HUES48 (cell line): ENCODE data around the gene AAGAB.
"Not testable (repeated sequence)": the region's sequence is repeated elsewhere in the genome, so short reads cannot be mapped to it uniquely, and the experiment has no call there.

ENCODE experiments used
- H3K27ac ChIP-seq: one replicate; pipeline ENCODE4 v1.7.0; 2013; ENCODE audit warnings: low read depth, low read length, inconsistent platforms
- H3K27me3 ChIP-seq: 2 replicates; pipeline ENCODE4 v1.6.1; 2013; ENCODE audit warnings: mild to moderate bottlenecking, low read length; ENCODE audit not compliant: control insufficient read depth, insufficient read depth
- H3K36me3 ChIP-seq: 2 replicates; pipeline ENCODE4 v1.6.1; 2013; ENCODE audit warnings: low read length; ENCODE audit not compliant: control insufficient read depth, insufficient read depth
- H3K4me1 ChIP-seq: 2 replicates; pipeline ENCODE4 v1.6.1; 2013; ENCODE audit warnings: mild to moderate bottlenecking, low read length; ENCODE audit not compliant: control insufficient read depth, insufficient read depth
- H3K4me3 ChIP-seq: 2 replicates; pipeline ENCODE4 v1.5.1; 2013; ENCODE audit warnings: mild to moderate bottlenecking, low read depth, low read length
- H3K9ac ChIP-seq: 2 replicates; pipeline ENCODE4 v1.6.1; 2013; ENCODE audit warnings: mild to moderate bottlenecking, low read depth, low read length, moderate library complexity
- H3K9me3 ChIP-seq: 2 replicates; pipeline ENCODE4 v1.6.1; 2013; ENCODE audit warnings: low read length; ENCODE audit not compliant: control insufficient read depth, insufficient read depth

The AAGAB gene

GRCh38 chr15:67251318-67251717 lies 3.1 kb downstream of the AAGAB start:
- no peak overlapping the region for H3K9ac ChIP-seq
- H3K4me3 ChIP-seq: no peak overlapping the region
- no peaks in the 10 kb centered on the region for H3K27me3 ChIP-seq
- H3K9me3 ChIP-seq: 0 out of 2 replicates have a peak, but pooled peaks cover 3% of the 10 kb centered on the region
- no peaks in the 10 kb centered on the region for H3K36me3 ChIP-seq
- no peaks in the 10 kb centered on the region for H3K4me1 ChIP-seq
- H3K27ac ChIP-seq: no peak overlapping the region

DNA sequence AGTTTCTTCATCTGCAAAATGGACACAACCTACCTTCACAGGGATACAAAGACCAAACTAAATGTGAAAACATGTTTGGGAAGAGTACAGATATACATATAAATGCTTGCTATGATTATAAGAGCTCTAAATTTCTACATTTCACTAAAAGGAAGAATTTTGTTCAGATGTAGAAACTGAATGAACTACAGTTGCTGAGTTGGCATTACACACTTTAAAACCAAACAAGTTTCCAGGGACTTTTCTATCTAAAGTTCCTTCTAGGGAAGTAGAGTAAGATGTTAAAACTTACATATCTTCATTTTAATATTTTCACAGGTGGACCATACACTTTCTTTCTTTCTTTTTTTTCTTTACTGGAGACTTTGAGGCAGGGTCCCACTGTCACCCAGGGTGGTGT lies 4.6 kb downstream of the AAGAB start:
- H3K4me3 ChIP-seq: no peak overlapping the region
- H3K27me3 ChIP-seq: no peaks in the 10 kb centered on the region
- no peak overlapping the region for H3K9ac ChIP-seq
- H3K36me3 ChIP-seq: no peaks in the 10 kb centered on the region
- no peak overlapping the region for H3K27ac ChIP-seq
- no peaks in the 10 kb centered on the region for H3K4me1 ChIP-seq
- 0 out of 2 replicates have a peak, but pooled peaks cover 3% of the 10 kb centered on the region for H3K9me3 ChIP-seq

DNA sequence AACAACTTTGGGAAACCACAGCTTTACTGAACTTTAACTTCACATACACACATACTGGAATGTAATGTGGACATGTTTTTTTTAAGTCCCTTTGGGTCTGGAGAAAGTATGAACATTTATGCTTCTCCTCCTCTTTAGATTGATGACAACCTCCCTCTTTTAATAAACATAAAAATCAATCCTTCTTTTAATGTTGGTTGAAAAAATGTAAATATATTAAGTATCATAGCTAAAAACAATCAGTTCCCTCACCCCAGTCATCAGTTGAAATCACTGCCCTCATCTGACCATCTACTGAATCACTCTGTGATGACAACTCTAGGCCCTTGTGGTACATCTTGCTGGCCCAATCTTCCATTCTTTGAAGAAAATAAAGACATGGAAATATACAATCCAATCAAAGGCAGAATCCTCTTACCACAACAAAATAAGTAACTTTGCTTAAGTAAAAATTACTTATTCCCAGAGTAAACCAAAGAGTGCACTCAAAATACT lies 6.4 kb downstream of the AAGAB start:
- Histone ChIP-seq H3K27ac (no peak overlapping the region), H3K4me3 (no peak overlapping the region), H3K27me3 (no peaks in the 10 kb centered on the region), H3K36me3 (no peaks in the 10 kb centered on the region), H3K9me3 (0 out of 2 replicates have a peak, but pooled peaks cover 3% of the 10 kb centered on the region), H3K4me1 (peaks cover 2% of the 10 kb centered on the region; the same call in 1 of the 2 replicates), H3K9ac (no peak overlapping the region)

- H3K27me3 ChIP-seq, H3K27ac ChIP-seq, H3K9ac ChIP-seq, H3K4me3 ChIP-seq, H3K36me3 ChIP-seq, H3K9me3 ChIP-seq: not testable (repeated sequence)
- peaks cover 12% of the 10 kb centered on the region for H3K4me1 ChIP-seq
These were observed 7.9 kb downstream of the AAGAB start for GRCh38 chr15:67246606-67247005.

GRCh38 chr15:67244971-67245478 lies 9.4 kb downstream of the AAGAB start:
- peaks cover 23% of the 10 kb centered on the region for H3K4me1 ChIP-seq
- no peaks in the 10 kb centered on the region for H3K36me3 ChIP-seq
- H3K9ac ChIP-seq: no peak overlapping the region
- H3K27ac ChIP-seq: no peak overlapping the region
- 0 out of 2 replicates have a peak, but pooled peaks cover 3% of the 10 kb centered on the region for H3K9me3 ChIP-seq
- H3K27me3 ChIP-seq: no peaks in the 10 kb centered on the region
- H3K4me3 ChIP-seq: no peak overlapping the region

DNA sequence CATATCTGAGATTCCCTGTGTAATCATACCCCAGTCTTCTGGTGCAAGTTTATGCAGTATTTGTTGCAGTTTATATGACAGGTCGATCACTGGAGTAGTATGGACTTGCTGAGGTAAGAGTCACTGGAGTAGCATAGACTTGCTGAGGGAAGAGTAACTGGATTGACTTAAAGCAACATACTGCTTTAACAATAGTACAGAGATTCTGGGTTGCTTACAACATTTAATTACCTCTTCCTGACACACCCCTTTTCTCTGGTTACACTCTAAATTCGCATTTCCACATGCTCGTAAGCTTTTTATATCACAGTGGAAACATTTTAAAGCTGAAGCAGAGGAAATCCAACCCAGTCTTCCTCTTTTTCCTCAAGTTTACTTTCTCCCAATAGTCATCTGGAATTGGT lies 11.8 kb downstream of the AAGAB start:
- no peak overlapping the region for H3K9ac ChIP-seq

DNA sequence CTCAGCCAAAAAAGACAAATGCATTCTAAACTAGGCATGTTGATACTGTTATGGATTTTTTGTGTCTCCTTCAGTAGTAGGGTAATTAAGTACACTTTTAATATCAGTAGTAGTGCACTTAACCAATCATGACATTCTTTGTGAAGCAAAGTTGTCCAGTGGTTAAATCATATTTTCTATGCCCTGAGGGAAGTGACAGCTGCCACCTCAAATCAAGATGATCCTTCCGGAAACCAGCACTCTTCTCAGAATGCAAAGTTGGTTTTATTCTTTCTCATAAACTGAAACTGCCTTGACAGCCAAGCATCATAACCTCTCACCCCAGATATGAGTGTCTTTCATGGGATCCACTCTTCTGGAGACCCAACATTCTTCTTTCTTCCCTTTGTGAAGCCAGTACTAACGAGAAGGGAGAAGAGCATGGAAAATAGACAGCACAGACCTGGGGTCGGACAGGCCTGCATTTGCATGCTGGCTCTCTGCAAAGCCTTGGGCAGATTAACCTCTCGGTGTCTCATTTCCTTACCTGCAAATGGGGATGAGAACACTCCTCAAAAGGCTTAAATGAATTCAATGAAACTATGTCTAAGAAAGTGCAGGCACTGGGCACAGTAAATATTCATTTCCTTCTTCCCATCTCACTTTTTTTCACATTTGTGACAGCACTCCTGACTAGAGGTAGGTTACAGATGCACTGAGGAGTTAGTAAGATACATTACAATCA lies 13.2 kb downstream of the AAGAB start:
- H3K36me3 ChIP-seq: peaks cover under 1% of the 10 kb centered on the region; the same call in 1 of the 2 replicates
- no peak overlapping the region for H3K4me3 ChIP-seq
- H3K9me3 ChIP-seq: no peaks in the 10 kb centered on the region
- no peak overlapping the region for H3K9ac ChIP-seq
- peaks cover 25% of the 10 kb centered on the region for H3K4me1 ChIP-seq
- H3K27me3 ChIP-seq: no peaks in the 10 kb centered on the region
- no peak overlapping the region for H3K27ac ChIP-seq

More for the DNA sequence above, 11.8 kb downstream of the AAGAB start:
- no peaks in the 10 kb centered on the region for H3K27me3 ChIP-seq
- H3K9me3 ChIP-seq: 0 out of 2 replicates have a peak, but pooled peaks cover 3% of the 10 kb centered on the region
- peaks cover 25% of the 10 kb centered on the region for H3K4me1 ChIP-seq
- no peak overlapping the region for H3K27ac ChIP-seq
- H3K4me3 ChIP-seq: no peak overlapping the region
- H3K36me3 ChIP-seq: no peaks in the 10 kb centered on the region

- no peaks in the 10 kb centered on the region for H3K9me3 ChIP-seq
- H3K9ac ChIP-seq: no peak overlapping the region
- no peaks in the 10 kb centered on the region for H3K27me3 ChIP-seq
- H3K27ac ChIP-seq: no peak overlapping the region
- H3K4me1 ChIP-seq: peaks cover 25% of the 10 kb centered on the region
- H3K4me3 ChIP-seq: no peak overlapping the region
- peaks cover 5% of the 10 kb centered on the region; the same call in 1 of the 2 replicates for H3K36me3 ChIP-seq
These were observed 14.0 kb downstream of the AAGAB start for GRCh38 chr15:67240235-67241131.

- peaks cover 49% of the 10 kb centered on the region for H3K36me3 ChIP-seq
- H3K9me3 ChIP-seq: no peaks in the 10 kb centered on the region
These were observed 21.9 kb downstream of the AAGAB start for GRCh38 chr15:67232591-67232990.

GRCh38 chr15:67230504-67230903 lies 24.0 kb downstream of the AAGAB start:
- Histone ChIP-seq H3K27ac (no peak overlapping the region), H3K4me3 (no peak overlapping the region), H3K9me3 (no peaks in the 10 kb centered on the region), H3K27me3 (no peaks in the 10 kb centered on the region), H3K9ac (no peak overlapping the region), H3K36me3 (peaks cover 44% of the 10 kb centered on the region), H3K4me1 (no peaks in the 10 kb centered on the region)

More at GRCh38 chr15:67232591-67232990, 21.9 kb downstream of the AAGAB start:
- H3K4me1 ChIP-seq: no peaks in the 10 kb centered on the region
- H3K4me3 ChIP-seq: no peak overlapping the region
- no peak overlapping the region for H3K27ac ChIP-seq
- no peaks in the 10 kb centered on the region for H3K27me3 ChIP-seq
- H3K9ac ChIP-seq: no peak overlapping the region
